Thyroid gland (tissue), 4 donors: ENCODE measurements around the gene NECAB2.

Source experiments
- POLR2A ChIP-seq, 2 donors: fragments of 450-650 bp; IDR thresholded peaks; one replicate each; pipeline ENCODE4 v1.6.1; 2017; ENCODE audit warnings: antibody characterized with exemption in 2 of 2, mild to moderate bottlenecking in 2 of 2, moderate library complexity in 1 of 2
- TF ChIP-seq, protein P1 (sequence below), 6 experiments: fragments of 200-600 bp in 3 of 6; fragments of 450-650 bp in 3 of 6; sonication (generic) in 3 of 6; IDR thresholded peaks; one replicate each; pipeline ENCODE4 v1.5.1; 2016 to 2019; ENCODE audit warnings: antibody characterized with exemption in 6 of 6, mild to moderate bottlenecking in 2 of 6, inconsistent platforms in 1 of 6, moderate library complexity in 1 of 6

DNA sequence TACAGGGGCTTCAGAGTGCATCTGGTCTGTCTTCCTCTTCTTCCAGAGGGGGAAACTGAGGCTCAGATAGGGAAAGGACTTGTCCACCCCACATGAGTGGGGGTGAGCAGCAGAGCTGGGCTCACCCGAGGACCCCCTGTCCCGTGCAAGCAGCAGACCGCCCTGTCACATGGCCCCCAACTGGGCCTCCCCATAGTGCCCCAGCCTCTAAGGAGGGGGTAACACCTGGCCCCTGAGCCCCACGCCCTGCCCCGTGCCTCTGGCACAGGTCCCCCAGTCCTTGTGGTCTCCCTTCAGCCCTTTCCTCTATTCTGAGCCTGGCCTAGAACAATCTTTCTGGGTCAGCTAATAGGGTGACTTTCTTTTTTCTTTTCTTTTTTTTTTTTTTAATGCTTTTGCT, 6.5 kb upstream of the NECAB2 start:
- TF ChIP-seq, protein P1, sequence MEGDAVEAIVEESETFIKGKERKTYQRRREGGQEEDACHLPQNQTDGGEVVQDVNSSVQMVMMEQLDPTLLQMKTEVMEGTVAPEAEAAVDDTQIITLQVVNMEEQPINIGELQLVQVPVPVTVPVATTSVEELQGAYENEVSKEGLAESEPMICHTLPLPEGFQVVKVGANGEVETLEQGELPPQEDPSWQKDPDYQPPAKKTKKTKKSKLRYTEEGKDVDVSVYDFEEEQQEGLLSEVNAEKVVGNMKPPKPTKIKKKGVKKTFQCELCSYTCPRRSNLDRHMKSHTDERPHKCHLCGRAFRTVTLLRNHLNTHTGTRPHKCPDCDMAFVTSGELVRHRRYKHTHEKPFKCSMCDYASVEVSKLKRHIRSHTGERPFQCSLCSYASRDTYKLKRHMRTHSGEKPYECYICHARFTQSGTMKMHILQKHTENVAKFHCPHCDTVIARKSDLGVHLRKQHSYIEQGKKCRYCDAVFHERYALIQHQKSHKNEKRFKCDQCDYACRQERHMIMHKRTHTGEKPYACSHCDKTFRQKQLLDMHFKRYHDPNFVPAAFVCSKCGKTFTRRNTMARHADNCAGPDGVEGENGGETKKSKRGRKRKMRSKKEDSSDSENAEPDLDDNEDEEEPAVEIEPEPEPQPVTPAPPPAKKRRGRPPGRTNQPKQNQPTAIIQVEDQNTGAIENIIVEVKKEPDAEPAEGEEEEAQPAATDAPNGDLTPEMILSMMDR (IDR thresholded peaks at IDR 0.05) = no peak
- no peak for TF ChIP-seq POLR2A (IDR thresholded peaks at IDR 0.05)
